ENCODE data around the gene FLCN. TPM values are rescaled to one million over a fixed set of nuclear protein-coding genes. Genes with fewer than 3 reads are reported as not detected.

FLCN gene
- total RNA-seq, 1 donor: 8.4 TPM

GRCh38 chr17:17226451-17227265 lies 10.3 kb downstream of the FLCN start:
- Histone ChIP-seq H3K4me1 (ENCODE audit: insufficient read depth, low read length) (no peaks in the 10 kb centered on the region), H3K4me3 (ENCODE audit: low read length) (no peak overlapping the region), H3K27me3 (ENCODE audit: insufficient read depth, low read length) (no peaks in the 10 kb centered on the region), H3K9me3 (ENCODE audit: low read depth, low read length) (no peaks in the 10 kb centered on the region)

- Histone ChIP-seq H3K9me3 (ENCODE audit: low read depth, low read length) (no peaks in the 10 kb centered on the region), H3K27me3 (ENCODE audit: insufficient read depth, low read length) (no peaks in the 10 kb centered on the region), H3K4me1 (ENCODE audit: insufficient read depth, low read length) (no peaks in the 10 kb centered on the region), H3K4me3 (ENCODE audit: low read length) (no peak overlapping the region)
Observed at GRCh38 chr17:17225901-17226300, 11.1 kb downstream of the FLCN start.

- Histone ChIP-seq H3K4me1 (ENCODE audit: insufficient read depth, low read length) (no peaks in the 10 kb centered on the region), H3K4me3 (ENCODE audit: low read length) (no peak overlapping the region), H3K27me3 (ENCODE audit: insufficient read depth, low read length) (no peaks in the 10 kb centered on the region), H3K9me3 (ENCODE audit: low read depth, low read length) (no peaks in the 10 kb centered on the region)
Observed at GRCh38 chr17:17224137-17224536, 12.8 kb downstream of the FLCN start.

- no peaks in the 10 kb centered on the region for H3K4me1 ChIP-seq (ENCODE audit: insufficient read depth, low read length)
- no peak overlapping the region for H3K4me3 ChIP-seq (ENCODE audit: low read length)
- no peaks in the 10 kb centered on the region for H3K9me3 ChIP-seq (ENCODE audit: low read depth, low read length)
- H3K27me3 ChIP-seq (ENCODE audit: insufficient read depth, low read length): no peaks in the 10 kb centered on the region
Observed at GRCh38 chr17:17223736-17224135, 13.2 kb downstream of the FLCN start.

- no peak overlapping the region for H3K4me3 ChIP-seq (ENCODE audit: low read length)
- H3K27me3 ChIP-seq (ENCODE audit: insufficient read depth, low read length): no peaks in the 10 kb centered on the region
- H3K9me3 ChIP-seq (ENCODE audit: low read depth, low read length): no peaks in the 10 kb centered on the region
- H3K4me1 ChIP-seq (ENCODE audit: insufficient read depth, low read length): no peaks in the 10 kb centered on the region
Observed at GRCh38 chr17:17221329-17221728, 15.6 kb downstream of the FLCN start.

- no peaks in the 10 kb centered on the region for H3K4me1 ChIP-seq (ENCODE audit: insufficient read depth, low read length)
- H3K9me3 ChIP-seq (ENCODE audit: low read depth, low read length): no peaks in the 10 kb centered on the region
- no peaks in the 10 kb centered on the region for H3K27me3 ChIP-seq (ENCODE audit: insufficient read depth, low read length)
- no peak overlapping the region for H3K4me3 ChIP-seq (ENCODE audit: low read length)
Observed at GRCh38 chr17:17220529-17220928, 16.4 kb downstream of the FLCN start.

GRCh38 chr17:17217995-17218394 lies 19.0 kb downstream of the FLCN start:
- Histone ChIP-seq H3K4me3 (ENCODE audit: low read length) (no peak overlapping the region), H3K4me1 (ENCODE audit: insufficient read depth, low read length) (no peaks in the 10 kb centered on the region), H3K27me3 (ENCODE audit: insufficient read depth, low read length) (no peaks in the 10 kb centered on the region), H3K9me3 (ENCODE audit: low read depth, low read length) (no peaks in the 10 kb centered on the region)

- Histone ChIP-seq H3K27me3 (ENCODE audit: insufficient read depth, low read length) (no peaks in the 10 kb centered on the region), H3K9me3 (ENCODE audit: low read depth, low read length) (no peaks in the 10 kb centered on the region), H3K4me1 (ENCODE audit: insufficient read depth, low read length) (no peaks in the 10 kb centered on the region), H3K4me3 (ENCODE audit: low read length) (no peak overlapping the region)
Observed at GRCh38 chr17:17216776-17217175, 20.2 kb downstream of the FLCN start.

- no peaks in the 10 kb centered on the region for H3K4me1 ChIP-seq (ENCODE audit: insufficient read depth, low read length)
- H3K4me3 ChIP-seq (ENCODE audit: low read length): no peak overlapping the region
- no peaks in the 10 kb centered on the region for H3K9me3 ChIP-seq (ENCODE audit: low read depth, low read length)
- no peaks in the 10 kb centered on the region for H3K27me3 ChIP-seq (ENCODE audit: insufficient read depth, low read length)
Observed at GRCh38 chr17:17216236-17216635, 20.7 kb downstream of the FLCN start.

- Histone ChIP-seq H3K9me3 (ENCODE audit: low read depth, low read length) (no peaks in the 10 kb centered on the region), H3K4me1 (ENCODE audit: insufficient read depth, low read length) (no peaks in the 10 kb centered on the region), H3K4me3 (ENCODE audit: low read length) (no peak overlapping the region), H3K27me3 (ENCODE audit: insufficient read depth, low read length) (no peaks in the 10 kb centered on the region)
Observed at GRCh38 chr17:17215575-17215974, 21.4 kb downstream of the FLCN start.

GRCh38 chr17:17214646-17215436 lies 22.1 kb downstream of the FLCN start:
- H3K9me3 ChIP-seq (ENCODE audit: low read depth, low read length): no peaks in the 10 kb centered on the region
- H3K4me3 ChIP-seq (ENCODE audit: low read length): no peak overlapping the region
- no peaks in the 10 kb centered on the region for H3K4me1 ChIP-seq (ENCODE audit: insufficient read depth, low read length)
- no peaks in the 10 kb centered on the region for H3K27me3 ChIP-seq (ENCODE audit: insufficient read depth, low read length)

- no peaks in the 10 kb centered on the region for H3K4me1 ChIP-seq (ENCODE audit: insufficient read depth, low read length)
- H3K27me3 ChIP-seq (ENCODE audit: insufficient read depth, low read length): no peaks in the 10 kb centered on the region
- no peaks in the 10 kb centered on the region for H3K9me3 ChIP-seq (ENCODE audit: low read depth, low read length)
- no peak overlapping the region for H3K4me3 ChIP-seq (ENCODE audit: low read length)
Observed at GRCh38 chr17:17213775-17214174, 23.2 kb downstream of the FLCN start.

GRCh38 chr17:17207998-17208397 lies 29.0 kb downstream of the FLCN start:
- peaks cover 30% of the 10 kb centered on the region for H3K4me1 ChIP-seq (ENCODE audit: insufficient read depth, low read length)
- H3K9me3 ChIP-seq (ENCODE audit: low read depth, low read length): no peaks in the 10 kb centered on the region
- H3K27me3 ChIP-seq (ENCODE audit: insufficient read depth, low read length): no peaks in the 10 kb centered on the region
- no peak overlapping the region for H3K4me3 ChIP-seq (ENCODE audit: low read length)

- Histone ChIP-seq H3K4me3 (ENCODE audit: low read length) (no peak overlapping the region), H3K9me3 (ENCODE audit: low read depth, low read length) (no peaks in the 10 kb centered on the region), H3K27me3 (ENCODE audit: insufficient read depth, low read length) (no peaks in the 10 kb centered on the region), H3K4me1 (ENCODE audit: insufficient read depth, low read length) (peaks cover 30% of the 10 kb centered on the region)
Observed at GRCh38 chr17:17206913-17207335, 30.0 kb downstream of the FLCN start.

GRCh38 chr17:17206124-17206912 lies 30.6 kb downstream of the FLCN start, which contains the start of gene PLD6:
Gene PLD6, minus strand, starts transcription at chr17:17206333. Its CDS starts 47 bp downstream, at chr17:17206286.
- H3K27me3 ChIP-seq (ENCODE audit: insufficient read depth, low read length): no peaks in the 10 kb centered on the region
- peak within 1 kb of the TSS; percentile 38 for H3K4me3 ChIP-seq (ENCODE audit: low read length)
- no peaks in the 10 kb centered on the region for H3K9me3 ChIP-seq (ENCODE audit: low read depth, low read length)
- peaks cover 30% of the 10 kb centered on the region for H3K4me1 ChIP-seq (ENCODE audit: insufficient read depth, low read length)

Measured in mononuclear cell (primary cell).